ENCODE data around the gene EPHA7. TPM values are rescaled to one million over a fixed set of nuclear protein-coding genes. Genes with fewer than 3 reads are reported as not detected.

Gene EPHA7
- total RNA-seq, 1 donor from 2014 or later = 48.9 TPM

GRCh38 chr6:93259332-93259731 is 160.0 kb downstream of the EPHA7 start:
- Mint-ChIP-seq H3K27me3 (no peaks in the 10 kb centered on the region), H3K4me1 (ENCODE audit: unreplicated experiment) (peaks cover 10% of the 10 kb centered on the region), H3K36me3 (peaks cover 29% of the 10 kb centered on the region), H3K9me3 (no peaks in the 10 kb centered on the region), H3K4me3 (no peak overlapping the region), H3K27ac (no peak overlapping the region)
- DNase-seq (ENCODE audit: extremely low spot score, unreplicated experiment) = no peak
- no peak for TF ChIP-seq CTCF (conservative IDR thresholded peaks at IDR 0.05)

GRCh38 chr6:93252930-93253329 is 166.4 kb downstream of the EPHA7 start:
- Mint-ChIP-seq H3K27me3 (no peaks in the 10 kb centered on the region), H3K9me3 (no peaks in the 10 kb centered on the region), H3K36me3 (peaks cover 17% of the 10 kb centered on the region), H3K4me1 (ENCODE audit: unreplicated experiment) (no peaks in the 10 kb centered on the region), H3K27ac (no peak overlapping the region), H3K4me3 (no peak overlapping the region)
- DNase-seq (ENCODE audit: extremely low spot score, unreplicated experiment) = no peak
- TF ChIP-seq CTCF (conservative IDR thresholded peaks at IDR 0.05) = no peak

- Mint-ChIP-seq H3K4me1 (ENCODE audit: unreplicated experiment) (no peaks in the 10 kb centered on the region), H3K27me3 (no peaks in the 10 kb centered on the region), H3K4me3 (no peak overlapping the region), H3K27ac (no peak overlapping the region), H3K36me3 (peaks cover 10% of the 10 kb centered on the region), H3K9me3 (no peaks in the 10 kb centered on the region)
- TF ChIP-seq CTCF (conservative IDR thresholded peaks at IDR 0.05) = no peak
- DNase-seq (ENCODE audit: extremely low spot score, unreplicated experiment) = no peak
Measured at GRCh38 chr6:93248631-93249030, 170.7 kb downstream of the EPHA7 start.

DNA sequence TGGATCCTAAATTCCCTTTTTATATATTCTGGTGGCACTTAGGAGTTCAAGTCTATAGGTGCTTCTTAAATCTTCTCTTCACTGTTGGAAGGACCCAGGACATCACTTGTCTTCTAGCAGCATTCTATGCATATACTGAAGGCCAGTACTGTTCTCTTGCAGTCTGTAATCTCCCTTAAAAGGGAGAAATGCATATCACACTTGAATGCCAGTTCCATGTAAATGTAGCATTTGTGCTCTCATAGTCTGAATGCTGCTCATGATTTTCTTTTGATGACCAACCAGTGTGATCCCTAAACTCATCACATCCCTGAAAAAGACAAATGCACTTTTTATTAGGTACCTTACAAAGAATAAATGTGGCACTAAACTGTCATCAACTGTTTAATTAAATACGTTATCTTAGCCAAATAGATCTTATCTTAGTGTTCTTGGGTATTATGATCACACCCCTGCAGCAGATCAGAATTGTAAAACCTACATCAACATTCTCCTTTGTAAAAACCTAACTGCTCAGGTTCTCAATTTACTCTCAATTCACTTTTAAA is 176.1 kb downstream of the EPHA7 start:
- peaks cover 4% of the 10 kb centered on the region for H3K36me3 Mint-ChIP-seq
- TF ChIP-seq CTCF (conservative IDR thresholded peaks at IDR 0.05) = no peak
- no peak for DNase-seq (ENCODE audit: extremely low spot score, unreplicated experiment)
- H3K27ac Mint-ChIP-seq = no peak overlapping the region
- H3K27me3 Mint-ChIP-seq = no peaks in the 10 kb centered on the region
- no peaks in the 10 kb centered on the region for H3K9me3 Mint-ChIP-seq
- H3K4me3 Mint-ChIP-seq = no peak overlapping the region
- peaks cover 3% of the 10 kb centered on the region for H3K4me1 Mint-ChIP-seq (ENCODE audit: unreplicated experiment)

GRCh38 chr6:93242049-93242448 is 177.3 kb downstream of the EPHA7 start:
- Mint-ChIP-seq H3K4me3 (no peak overlapping the region), H3K9me3 (no peaks in the 10 kb centered on the region), H3K4me1 (ENCODE audit: unreplicated experiment) (peaks cover 8% of the 10 kb centered on the region), H3K36me3 (peaks cover 4% of the 10 kb centered on the region), H3K27me3 (no peaks in the 10 kb centered on the region), H3K27ac (no peak overlapping the region)
- no peak for TF ChIP-seq CTCF (conservative IDR thresholded peaks at IDR 0.05)
- DNase-seq (ENCODE audit: extremely low spot score, unreplicated experiment) = no peak

DNA sequence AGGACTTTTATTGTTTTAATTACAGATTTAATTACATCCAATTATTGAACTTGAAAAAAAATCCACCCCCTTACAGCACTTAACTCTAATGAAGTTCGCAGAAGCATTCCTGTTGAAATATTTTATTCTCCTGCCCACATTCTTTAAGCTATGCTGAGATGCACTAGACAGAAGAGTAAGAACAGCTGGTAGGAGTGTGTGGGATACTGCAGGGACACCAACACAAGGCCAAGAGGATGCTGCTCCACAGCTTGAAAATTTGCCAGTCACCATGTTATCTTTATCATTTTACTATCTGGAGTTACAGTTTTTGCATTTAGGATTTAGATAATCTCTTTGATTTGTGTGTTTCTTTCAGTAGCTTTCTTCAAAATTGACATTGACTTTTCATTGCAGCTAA is 180.7 kb downstream of the EPHA7 start:
- H3K36me3 Mint-ChIP-seq = no peaks in the 10 kb centered on the region
- DNase-seq (ENCODE audit: extremely low spot score, unreplicated experiment) = no peak
- no peak overlapping the region for H3K27ac Mint-ChIP-seq
- no peaks in the 10 kb centered on the region for H3K9me3 Mint-ChIP-seq
- no peak overlapping the region for H3K4me3 Mint-ChIP-seq
- peaks cover 8% of the 10 kb centered on the region for H3K4me1 Mint-ChIP-seq (ENCODE audit: unreplicated experiment)
- no peaks in the 10 kb centered on the region for H3K27me3 Mint-ChIP-seq
- TF ChIP-seq CTCF (conservative IDR thresholded peaks at IDR 0.05) = no peak
